ENCODE data around the gene ATP4B. TPM values are rescaled to one million over a fixed set of nuclear protein-coding genes. Genes with fewer than 3 reads are reported as not detected.

ATP4B gene
- total RNA-seq, 2 experiments from 2014 or later = not detected

DNA sequence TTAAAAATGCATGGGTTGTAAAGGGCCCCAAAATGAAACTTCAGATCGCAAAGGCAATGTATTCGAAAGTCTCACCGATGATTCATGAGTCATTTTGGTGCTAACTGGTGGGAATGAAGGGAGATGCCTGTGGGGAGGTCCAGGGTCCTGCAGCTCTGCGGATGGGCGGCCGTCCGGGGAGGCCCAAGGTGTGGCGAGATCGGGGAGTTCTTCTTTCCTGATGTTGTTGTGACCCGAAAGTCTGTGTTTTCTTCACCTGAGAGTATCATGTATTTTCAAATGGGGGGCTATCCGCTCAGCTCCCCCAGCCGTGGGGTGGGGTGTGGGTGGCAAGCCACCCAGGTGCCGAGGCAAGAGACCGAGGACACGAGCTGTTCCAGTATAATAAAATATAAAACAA lies 37.0 kb downstream of the ATP4B start:
- ChIA-PET CTCF (no interaction called here), POLR2A (no interaction called here)
- H3K27me3 Mint-ChIP-seq = no peaks in the 10 kb centered on the region
- no peak for DNase-seq
- H3K4me1 Mint-ChIP-seq = no peaks in the 10 kb centered on the region
- H3K36me3 Mint-ChIP-seq (ENCODE audit: low read depth) = peaks cover 43% of the 10 kb centered on the region
- H3K9me3 Mint-ChIP-seq = no peaks in the 10 kb centered on the region
- H3K27ac Mint-ChIP-seq = no peak overlapping the region
- H3K4me3 Mint-ChIP-seq = no peak overlapping the region

DNA sequence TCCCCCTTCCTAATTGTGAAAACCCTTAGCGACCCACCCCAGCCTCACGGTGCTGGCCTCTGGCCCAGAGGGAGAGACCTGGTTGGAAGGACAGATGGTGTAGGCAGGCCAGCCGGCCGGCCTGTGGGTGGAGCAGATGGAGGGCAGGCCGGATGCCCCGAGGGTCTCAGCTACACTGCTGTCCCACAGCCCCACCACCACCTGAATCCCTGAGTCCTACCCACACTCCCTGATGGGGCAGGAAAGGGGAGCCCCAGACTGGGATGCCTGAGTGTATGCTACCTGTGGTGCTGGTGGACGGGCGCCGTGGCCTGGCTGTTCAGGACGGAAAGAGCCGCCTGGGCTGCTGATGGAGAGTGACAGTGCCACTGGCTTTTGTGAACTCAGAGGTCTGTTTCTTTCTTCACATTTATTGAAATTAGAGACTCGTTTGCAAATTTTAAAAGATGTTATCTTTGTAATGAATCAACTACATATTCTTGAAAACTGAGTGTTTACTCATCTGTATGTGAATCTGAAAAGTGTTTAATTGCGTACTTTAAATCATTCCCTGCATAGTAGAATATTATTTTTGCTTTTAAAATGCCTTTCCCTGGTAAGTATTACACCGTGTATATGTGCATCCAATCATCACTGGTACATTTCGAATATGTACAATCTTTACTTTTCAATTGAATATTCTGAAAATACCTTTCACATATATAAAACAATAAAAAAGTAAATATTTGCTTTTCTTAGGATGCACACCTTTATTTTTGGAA lies 37.8 kb downstream of the ATP4B start:
- no peaks in the 10 kb centered on the region for H3K27me3 Mint-ChIP-seq
- DNase-seq = no peak
- no peak overlapping the region for H3K27ac Mint-ChIP-seq
- ChIA-PET POLR2A (no interaction called here), CTCF (no interaction called here)
- H3K36me3 Mint-ChIP-seq (ENCODE audit: low read depth) = peaks cover 40% of the 10 kb centered on the region
- no peaks in the 10 kb centered on the region for H3K4me1 Mint-ChIP-seq
- H3K9me3 Mint-ChIP-seq = no peaks in the 10 kb centered on the region
- no peak overlapping the region for H3K4me3 Mint-ChIP-seq

DNA sequence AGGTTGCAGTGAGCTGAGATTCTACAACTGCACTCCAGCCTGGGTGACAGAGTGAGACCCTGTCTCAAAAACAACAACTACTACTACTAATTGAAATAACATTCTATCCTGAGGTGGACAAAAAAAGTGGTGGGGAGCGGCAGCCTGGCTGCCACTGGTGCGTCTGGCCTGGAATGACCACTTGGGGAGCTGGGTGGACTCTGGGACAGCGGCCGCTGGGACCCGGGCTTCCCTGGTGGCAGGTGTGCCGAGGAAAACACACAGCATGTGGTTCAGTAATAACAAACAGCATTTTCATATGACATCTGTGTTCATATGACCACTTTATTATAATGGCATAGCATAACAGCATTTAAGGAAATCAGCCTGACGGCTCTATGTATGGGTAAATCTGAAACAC lies 39.5 kb downstream of the ATP4B start:
- Mint-ChIP-seq H3K36me3 (ENCODE audit: low read depth) (peaks cover 24% of the 10 kb centered on the region), H3K4me3 (no peak overlapping the region), H3K27ac (no peak overlapping the region), H3K9me3 (no peaks in the 10 kb centered on the region), H3K4me1 (no peaks in the 10 kb centered on the region), H3K27me3 (no peaks in the 10 kb centered on the region)
- ChIA-PET CTCF (no interaction called here), POLR2A (no interaction called here)
- no peak for DNase-seq

DNA sequence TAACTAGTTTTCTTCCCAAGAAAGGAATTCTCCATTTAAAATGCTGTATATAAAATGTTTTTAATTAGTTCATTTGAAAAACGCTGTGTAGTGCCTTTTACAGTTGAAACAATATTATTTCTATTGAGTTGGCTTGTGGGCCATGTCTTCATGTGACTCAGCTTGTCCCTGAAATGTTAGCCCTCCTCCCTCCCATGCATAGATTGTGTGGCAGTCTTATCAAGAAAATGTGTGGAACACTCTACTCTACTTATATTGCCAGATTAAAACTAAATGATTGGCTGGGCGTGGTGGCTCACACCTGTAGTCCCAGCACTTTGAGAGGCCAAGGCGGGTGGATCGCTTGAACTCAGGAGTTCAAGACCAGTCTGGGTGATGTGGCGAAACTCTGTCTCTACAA lies 40.0 kb downstream of the ATP4B start:
- no peak overlapping the region for H3K27ac Mint-ChIP-seq
- no peaks in the 10 kb centered on the region for H3K4me1 Mint-ChIP-seq
- H3K9me3 Mint-ChIP-seq = no peaks in the 10 kb centered on the region
- ChIA-PET POLR2A (no interaction called here), CTCF (no interaction called here)
- no peaks in the 10 kb centered on the region for H3K27me3 Mint-ChIP-seq
- no peak for DNase-seq
- H3K4me3 Mint-ChIP-seq = no peak overlapping the region
- peaks cover 19% of the 10 kb centered on the region for H3K36me3 Mint-ChIP-seq (ENCODE audit: low read depth)

DNA sequence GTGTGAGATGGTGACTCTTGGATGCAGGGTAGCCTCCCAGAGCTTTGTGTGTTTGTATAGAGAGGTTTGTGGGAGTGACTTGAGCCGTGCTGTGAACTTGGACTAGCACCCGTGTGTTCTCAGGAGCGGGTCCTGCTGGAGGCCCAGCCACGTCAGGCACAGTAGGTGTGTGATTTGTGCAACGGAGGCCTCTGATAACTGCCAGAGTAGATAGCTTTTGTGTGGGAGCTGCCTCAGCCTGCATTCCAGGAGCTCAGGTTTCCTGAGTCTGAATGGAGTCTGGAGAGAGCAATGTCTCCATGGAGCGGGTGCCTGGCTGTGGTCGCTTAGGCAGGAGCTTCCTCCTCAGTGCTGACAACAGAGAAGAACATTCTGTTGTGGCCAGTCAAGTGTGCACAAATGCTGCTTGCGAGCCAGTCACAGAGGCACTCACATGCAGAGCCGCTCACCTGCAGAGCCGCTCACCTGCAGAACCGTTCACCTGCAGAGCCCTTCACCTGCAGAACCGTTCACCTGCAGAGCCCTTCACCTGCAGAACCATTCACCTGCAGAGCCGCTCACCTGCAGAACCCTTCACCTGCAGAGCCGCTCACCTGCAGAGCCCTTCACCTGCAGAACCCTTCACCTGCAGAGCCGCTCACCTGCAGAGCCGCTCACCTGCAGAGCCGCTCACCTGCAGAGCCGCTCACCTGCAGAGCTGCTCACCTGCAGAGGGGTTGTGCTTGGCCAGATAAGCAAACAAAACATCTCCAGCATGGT lies 40.8 kb downstream of the ATP4B start:
- Mint-ChIP-seq H3K36me3 (ENCODE audit: low read depth) (peaks cover 20% of the 10 kb centered on the region), H3K4me3 (no peak overlapping the region), H3K4me1 (no peaks in the 10 kb centered on the region), H3K27me3 (no peaks in the 10 kb centered on the region), H3K9me3 (no peaks in the 10 kb centered on the region), H3K27ac (no peak overlapping the region)
- no peak for DNase-seq
- ChIA-PET CTCF (no interaction called here), POLR2A (no interaction called here)

- H3K4me3 Mint-ChIP-seq = no peak overlapping the region
- no peaks in the 10 kb centered on the region for H3K9me3 Mint-ChIP-seq
- no peak overlapping the region for H3K27ac Mint-ChIP-seq
- ChIA-PET POLR2A (no interaction called here), CTCF (no interaction called here)
- peaks cover 25% of the 10 kb centered on the region for H3K36me3 Mint-ChIP-seq (ENCODE audit: low read depth)
- no peaks in the 10 kb centered on the region for H3K4me1 Mint-ChIP-seq
- H3K27me3 Mint-ChIP-seq = no peaks in the 10 kb centered on the region
- no peak for DNase-seq
These were observed 41.6 kb downstream of the ATP4B start for GRCh38 chr13:113616281-113616906.

DNA sequence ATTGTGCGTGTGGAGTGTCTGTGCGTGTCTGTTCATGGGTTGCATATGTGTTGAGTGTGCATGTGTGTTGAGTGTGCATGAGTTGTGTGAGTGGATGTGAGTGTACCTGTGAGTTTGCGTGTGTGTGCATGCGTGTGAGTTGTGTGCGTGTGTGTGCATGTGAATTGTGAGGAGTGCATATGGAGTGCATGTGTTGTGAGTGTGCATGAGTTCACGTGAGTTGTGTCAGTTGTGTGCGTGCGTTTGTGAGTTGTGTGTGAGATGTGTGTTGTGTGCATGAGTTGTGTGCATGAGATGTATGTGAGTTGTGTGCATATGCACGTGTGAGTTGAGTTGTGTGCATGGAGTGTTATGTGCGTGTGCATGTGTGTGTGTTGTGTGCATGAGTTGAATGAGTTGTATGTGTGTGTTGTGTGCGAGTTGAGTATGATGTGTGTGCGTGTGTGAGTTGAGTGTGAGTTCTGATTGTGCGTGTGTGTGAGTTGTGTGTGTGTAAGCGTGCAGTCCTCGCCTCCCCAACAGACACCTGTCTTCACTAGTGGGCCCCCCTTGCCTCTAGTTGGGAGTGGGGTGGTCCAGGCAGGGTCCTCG lies 44.1 kb downstream of the ATP4B start:
- Mint-ChIP-seq H3K4me1 (no peaks in the 10 kb centered on the region), H3K27ac (no peak overlapping the region), H3K27me3 (no peaks in the 10 kb centered on the region), H3K9me3 (no peaks in the 10 kb centered on the region), H3K4me3 (no peak overlapping the region), H3K36me3 (ENCODE audit: low read depth) (peaks cover 43% of the 10 kb centered on the region)
- POLR2A ChIA-PET = no interaction called here
- CTCF ChIA-PET = no interaction called here
- no peak for DNase-seq

GRCh38 chr13:113612607-113613006 lies 45.4 kb downstream of the ATP4B start:
- Mint-ChIP-seq H3K27me3 (no peaks in the 10 kb centered on the region), H3K9me3 (no peaks in the 10 kb centered on the region), H3K27ac (no peak overlapping the region), H3K4me1 (no peaks in the 10 kb centered on the region), H3K36me3 (ENCODE audit: low read depth) (peaks cover 48% of the 10 kb centered on the region), H3K4me3 (no peak overlapping the region)
- DNase-seq = no peak
- POLR2A ChIA-PET = no interaction called here
- CTCF ChIA-PET = no interaction called here

DNA sequence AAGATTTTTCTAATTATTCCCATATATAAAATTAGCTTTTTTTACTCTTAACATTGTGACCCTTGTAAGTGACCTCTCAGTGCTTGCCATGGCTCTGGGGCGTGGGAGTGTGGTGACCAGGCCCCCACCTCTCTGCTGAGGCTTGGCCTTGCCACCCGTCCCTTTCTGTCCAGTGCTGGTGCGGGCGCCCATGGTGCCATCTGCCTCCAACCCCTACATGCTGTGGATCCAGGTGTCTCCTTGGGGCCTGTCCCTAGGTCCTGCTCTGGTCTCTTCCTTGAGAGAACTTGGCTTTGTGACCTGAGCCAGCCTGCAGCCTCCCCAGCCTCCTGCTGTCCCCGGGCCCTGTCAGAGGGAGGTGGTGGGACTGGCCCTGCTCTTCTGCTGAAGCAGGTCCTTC lies 46.0 kb downstream of the ATP4B start:
- ChIA-PET CTCF (no interaction called here), POLR2A (no interaction called here)
- Mint-ChIP-seq H3K4me3 (no peak overlapping the region), H3K9me3 (no peaks in the 10 kb centered on the region), H3K36me3 (ENCODE audit: low read depth) (peaks cover 50% of the 10 kb centered on the region), H3K27me3 (no peaks in the 10 kb centered on the region), H3K27ac (no peak overlapping the region), H3K4me1 (no peaks in the 10 kb centered on the region)
- no peak for DNase-seq

DNA sequence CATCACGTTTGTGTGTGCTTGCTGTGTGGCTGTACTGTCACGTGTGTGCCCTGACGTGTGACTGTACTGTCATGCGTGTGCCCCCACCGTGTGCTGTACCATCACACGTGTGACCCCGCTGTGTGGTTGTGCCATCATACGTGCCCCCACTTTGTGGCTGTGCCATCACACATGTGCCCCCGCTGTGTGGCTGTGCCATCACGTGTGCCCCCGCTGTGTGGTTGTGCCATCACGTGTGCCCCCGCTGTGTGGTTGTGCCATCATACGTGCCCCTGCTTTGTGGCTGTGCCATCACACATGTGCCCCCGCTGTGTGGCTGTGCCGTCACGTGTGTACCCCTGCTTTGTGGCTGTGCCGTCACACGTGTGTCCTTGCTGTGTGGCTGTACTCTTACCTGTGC lies 47.7 kb downstream of the ATP4B start:
- ChIA-PET POLR2A (no interaction called here), CTCF (no interaction called here)
- Mint-ChIP-seq H3K9me3 (no peaks in the 10 kb centered on the region), H3K27ac (no peak overlapping the region), H3K4me1 (peaks cover 1% of the 10 kb centered on the region), H3K36me3 (ENCODE audit: low read depth) (peaks cover 45% of the 10 kb centered on the region), H3K4me3 (no peak overlapping the region), H3K27me3 (no peaks in the 10 kb centered on the region)
- DNase-seq = no peak

GRCh38 chr13:113609616-113610015 lies 48.4 kb downstream of the ATP4B start:
- no peak for DNase-seq
- H3K27ac Mint-ChIP-seq = no peak overlapping the region
- no peak overlapping the region for H3K4me3 Mint-ChIP-seq
- peaks cover 50% of the 10 kb centered on the region for H3K36me3 Mint-ChIP-seq (ENCODE audit: low read depth)
- H3K9me3 Mint-ChIP-seq = no peaks in the 10 kb centered on the region
- CTCF ChIA-PET = no interaction called here
- peaks cover 6% of the 10 kb centered on the region for H3K4me1 Mint-ChIP-seq
- no peaks in the 10 kb centered on the region for H3K27me3 Mint-ChIP-seq
- POLR2A ChIA-PET = no interaction called here

DNA sequence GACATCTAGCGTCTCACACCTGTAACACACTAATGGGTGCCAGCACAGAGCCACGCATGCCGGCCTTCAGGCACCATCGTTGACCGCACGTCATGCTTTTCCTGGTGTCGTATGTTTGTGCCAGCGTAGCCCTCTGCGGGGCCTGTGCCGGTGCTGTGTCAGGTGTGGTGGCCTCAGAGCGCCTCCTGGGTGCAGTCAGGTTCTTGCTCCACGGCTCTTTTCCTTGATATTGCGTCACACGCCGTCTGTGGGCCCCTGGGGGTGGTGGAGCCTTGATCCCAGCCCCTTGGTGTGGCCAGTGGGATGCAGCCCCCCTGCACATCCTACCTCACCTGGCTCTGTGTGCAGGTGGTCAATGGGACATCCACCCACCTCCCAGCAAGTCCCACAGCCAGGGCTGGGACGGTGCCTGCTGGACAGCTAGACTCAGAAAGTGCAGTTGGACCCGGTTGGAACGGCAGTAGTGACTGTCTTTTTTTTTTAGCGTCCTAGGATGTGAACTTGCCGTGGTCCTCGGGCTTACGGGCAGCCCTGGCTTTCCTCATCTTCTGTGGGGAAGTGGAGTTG lies 48.9 kb downstream of the ATP4B start:
- Mint-ChIP-seq H3K27ac (no peak overlapping the region), H3K4me3 (no peak overlapping the region), H3K27me3 (no peaks in the 10 kb centered on the region), H3K9me3 (no peaks in the 10 kb centered on the region), H3K36me3 (ENCODE audit: low read depth) (peaks cover 50% of the 10 kb centered on the region), H3K4me1 (peaks cover 6% of the 10 kb centered on the region)
- CTCF ChIA-PET = no interaction called here
- no peak for DNase-seq
- POLR2A ChIA-PET = no interaction called here

GRCh38 chr13:113607889-113608635 lies 49.9 kb downstream of the ATP4B start:
- H3K27ac Mint-ChIP-seq = no peak overlapping the region
- H3K27me3 Mint-ChIP-seq = no peaks in the 10 kb centered on the region
- ChIA-PET CTCF (no interaction called here), POLR2A (no interaction called here)
- no peak for DNase-seq
- H3K4me1 Mint-ChIP-seq = peaks cover 6% of the 10 kb centered on the region
- H3K36me3 Mint-ChIP-seq (ENCODE audit: low read depth) = peaks cover 50% of the 10 kb centered on the region
- no peak overlapping the region for H3K4me3 Mint-ChIP-seq
- H3K9me3 Mint-ChIP-seq = no peaks in the 10 kb centered on the region
